Effector memory CD4-positive, alpha-beta T cell (primary cell): ENCODE results near the gene CEP250.

Experiments used
- DNase-seq, 3 donors: peaks; one replicate each; pipeline ENCODE4 v3.0.0-alpha.2; 2020
- H3K27ac ChIP-seq: 2 replicates; pipeline ENCODE4 v1.7.0; 2013; ENCODE audit warnings: mild to moderate bottlenecking, low read length, moderate library complexity; ENCODE audit not compliant: insufficient read depth, poor library complexity, severe bottlenecking
- H3K27me3 ChIP-seq: replicated peaks from 2 replicates; pipeline ENCODE4 v1.7.0; 2013; ENCODE audit warnings: mild to moderate bottlenecking, low read length; ENCODE audit not compliant: insufficient read depth, control insufficient read depth, poor library complexity, severe bottlenecking
- H3K36me3 ChIP-seq: 2 replicates; pipeline ENCODE4 v1.7.0; 2013; ENCODE audit warnings: mild to moderate bottlenecking, low read length, moderate library complexity; ENCODE audit not compliant: control insufficient read depth, insufficient read depth
- H3K4me1 ChIP-seq: 2 replicates; pipeline ENCODE4 v1.7.0; 2013; ENCODE audit warnings: low read length, mild to moderate bottlenecking; ENCODE audit not compliant: control insufficient read depth, insufficient read depth, poor library complexity, severe bottlenecking
- H3K4me3 ChIP-seq: 2 replicates; pipeline ENCODE4 v1.7.0; 2013; ENCODE audit warnings: low read length, low read depth, mild to moderate bottlenecking; ENCODE audit not compliant: insufficient read depth, poor library complexity, severe bottlenecking
- H3K9me3 ChIP-seq: 2 replicates; pipeline ENCODE4 v1.7.0; 2013; ENCODE audit warnings: mild to moderate bottlenecking, low read length, moderate library complexity; ENCODE audit not compliant: control insufficient read depth

The CEP250 gene

GRCh38 chr20:35489717-35490116 is 34.3 kb downstream of the CEP250 start:
- H3K9me3 ChIP-seq = no peaks in the 10 kb centered on the region
- peaks cover 16% of the 10 kb centered on the region for H3K36me3 ChIP-seq
- peak overlapping the region; percentile 82 for H3K27ac ChIP-seq
- no peaks in the 10 kb centered on the region for H3K27me3 ChIP-seq
- peak overlapping the region; percentile 75 for H3K4me3 ChIP-seq
- no peak for DNase-seq
- H3K4me1 ChIP-seq = peaks cover 24% of the 10 kb centered on the region

GRCh38 chr20:35490736-35491181 is 35.4 kb downstream of the CEP250 start:
- peaks cover 27% of the 10 kb centered on the region for H3K36me3 ChIP-seq
- peak overlapping the region; percentile 82 for H3K27ac ChIP-seq
- no peaks in the 10 kb centered on the region for H3K27me3 ChIP-seq
- peaks cover 24% of the 10 kb centered on the region for H3K4me1 ChIP-seq
- DNase-seq = peak; percentile 32 to 47 (median 44)
- no peaks in the 10 kb centered on the region for H3K9me3 ChIP-seq
- H3K4me3 ChIP-seq = peak overlapping the region; percentile 75

- peak overlapping the region; percentile 82 for H3K27ac ChIP-seq
- no peaks in the 10 kb centered on the region for H3K27me3 ChIP-seq
- peaks cover 24% of the 10 kb centered on the region for H3K4me1 ChIP-seq
- H3K36me3 ChIP-seq = peaks cover 37% of the 10 kb centered on the region
- no peaks in the 10 kb centered on the region for H3K9me3 ChIP-seq
- peak overlapping the region; percentile 75 for H3K4me3 ChIP-seq
- no peak for DNase-seq
Observed at GRCh38 chr20:35491823-35492222, 36.4 kb downstream of the CEP250 start.

GRCh38 chr20:35492352-35492751 is 37.0 kb downstream of the CEP250 start:
- peaks cover 43% of the 10 kb centered on the region for H3K36me3 ChIP-seq
- no peak overlapping the region for H3K27ac ChIP-seq

GRCh38 chr20:35496481-35496880 is 41.1 kb downstream of the CEP250 start:
- Histone ChIP-seq H3K4me1 (peaks cover 13% of the 10 kb centered on the region), H3K36me3 (peaks cover 84% of the 10 kb centered on the region), H3K9me3 (no peaks in the 10 kb centered on the region), H3K27me3 (no peaks in the 10 kb centered on the region), H3K4me3 (no peak overlapping the region), H3K27ac (no peak overlapping the region)
- no peak for DNase-seq

More at GRCh38 chr20:35492352-35492751, 37.0 kb downstream of the CEP250 start:
- H3K4me3 ChIP-seq = peak overlapping the region; percentile 75
- H3K9me3 ChIP-seq = no peaks in the 10 kb centered on the region
- no peaks in the 10 kb centered on the region for H3K27me3 ChIP-seq
- DNase-seq = no peak
- H3K4me1 ChIP-seq = peaks cover 24% of the 10 kb centered on the region

GRCh38 chr20:35497320-35497719 is 41.9 kb downstream of the CEP250 start:
- Histone ChIP-seq H3K9me3 (no peaks in the 10 kb centered on the region), H3K36me3 (peaks cover 92% of the 10 kb centered on the region), H3K27me3 (no peaks in the 10 kb centered on the region), H3K4me1 (peaks cover 4% of the 10 kb centered on the region), H3K4me3 (no peak overlapping the region), H3K27ac (no peak overlapping the region)
- DNase-seq = no peak

GRCh38 chr20:35497780-35498189 is 42.4 kb downstream of the CEP250 start:
- Histone ChIP-seq H3K4me1 (no peaks in the 10 kb centered on the region), H3K27ac (no peak overlapping the region), H3K27me3 (no peaks in the 10 kb centered on the region), H3K36me3 (peaks cover 97% of the 10 kb centered on the region), H3K9me3 (no peaks in the 10 kb centered on the region), H3K4me3 (no peak overlapping the region)
- DNase-seq = no peak

GRCh38 chr20:35499271-35499670 is 43.9 kb downstream of the CEP250 start:
- H3K36me3 ChIP-seq = peaks cover 100% of the 10 kb centered on the region
- H3K4me3 ChIP-seq = no peak overlapping the region
- H3K27ac ChIP-seq = no peak overlapping the region
- DNase-seq = no peak
- no peaks in the 10 kb centered on the region for H3K27me3 ChIP-seq
- H3K9me3 ChIP-seq = no peaks in the 10 kb centered on the region
- H3K4me1 ChIP-seq = no peaks in the 10 kb centered on the region

- Histone ChIP-seq H3K4me1 (no peaks in the 10 kb centered on the region), H3K9me3 (no peaks in the 10 kb centered on the region), H3K36me3 (peaks cover 99% of the 10 kb centered on the region), H3K27me3 (no peaks in the 10 kb centered on the region), H3K27ac (no peak overlapping the region), H3K4me3 (no peak overlapping the region)
- no peak for DNase-seq
Observed at GRCh38 chr20:35502352-35502751, 47.0 kb downstream of the CEP250 start.

GRCh38 chr20:35503281-35503680 is 47.9 kb downstream of the CEP250 start:
- Histone ChIP-seq H3K9me3 (no peaks in the 10 kb centered on the region), H3K27ac (no peak overlapping the region), H3K27me3 (no peaks in the 10 kb centered on the region), H3K4me3 (no peak overlapping the region), H3K36me3 (peaks cover 99% of the 10 kb centered on the region), H3K4me1 (no peaks in the 10 kb centered on the region)
- DNase-seq = no peak
